A549 (cell line): ENCODE measurements around the gene HEATR5B.

ENCODE experiments used
- EP300 ChIP-seq, 2 experiments: fragments of >200 bp; sonication (Bioruptor Twin); formaldehyde crosslinking; IDR thresholded peaks; 2 replicates in 1 of 2; 3 replicates in 1 of 2; pipeline ENCODE4 v1.6.1; 2016 to 2017
- HOXA7 ChIP-seq: fragments of 250-450 bp; sonication (Bioruptor Pico); IDR thresholded peaks from 2 replicates; pipeline ENCODE4 v1.5.0; 2020; ENCODE audit warnings: mild to moderate bottlenecking, moderate library complexity
- MAFK ChIP-seq: fragments of 450-650 bp; IDR thresholded peaks from 2 replicates; pipeline ENCODE4 v1.6.1; 2014; ENCODE audit not compliant: partially characterized antibody
- RAD21 ChIP-seq, 2 experiments: fragments of >200 bp in 1 of 2; sonication (Bioruptor Twin) in 1 of 2; formaldehyde crosslinking in 1 of 2; IDR thresholded peaks in 1 of 2; conservative IDR thresholded peaks in 1 of 2; 2 replicates in 1 of 2; 3 replicates in 1 of 2; pipeline ENCODE4 v1.6.1; 2012 to 2018; ENCODE audit warnings: inconsistent platforms in 1 of 2
- RFX5 ChIP-seq: fragments of 450-650 bp; IDR thresholded peaks from 2 replicates; pipeline ENCODE4 v1.7.1; 2014; ENCODE audit warnings: antibody characterized with exemption, mild to moderate bottlenecking, moderate library complexity
- TF ChIP-seq, protein P1 (sequence below): fragments of >200 bp; sonication (Bioruptor Twin); formaldehyde crosslinking; IDR thresholded peaks from 3 replicates; pipeline ENCODE4 v1.5.1; 2016
- TF ChIP-seq, protein P2 (sequence below): fragments of 200-600 bp; sonication (generic); IDR thresholded peaks from 2 replicates; pipeline ENCODE4 v1.6.1; 2016; ENCODE audit warnings: antibody characterized with exemption, mild to moderate bottlenecking, moderate library complexity
- TF ChIP-seq, protein P3 (sequence below): IDR thresholded peaks from 2 replicates; pipeline ENCODE4 v1.6.1; 2012

DNA sequence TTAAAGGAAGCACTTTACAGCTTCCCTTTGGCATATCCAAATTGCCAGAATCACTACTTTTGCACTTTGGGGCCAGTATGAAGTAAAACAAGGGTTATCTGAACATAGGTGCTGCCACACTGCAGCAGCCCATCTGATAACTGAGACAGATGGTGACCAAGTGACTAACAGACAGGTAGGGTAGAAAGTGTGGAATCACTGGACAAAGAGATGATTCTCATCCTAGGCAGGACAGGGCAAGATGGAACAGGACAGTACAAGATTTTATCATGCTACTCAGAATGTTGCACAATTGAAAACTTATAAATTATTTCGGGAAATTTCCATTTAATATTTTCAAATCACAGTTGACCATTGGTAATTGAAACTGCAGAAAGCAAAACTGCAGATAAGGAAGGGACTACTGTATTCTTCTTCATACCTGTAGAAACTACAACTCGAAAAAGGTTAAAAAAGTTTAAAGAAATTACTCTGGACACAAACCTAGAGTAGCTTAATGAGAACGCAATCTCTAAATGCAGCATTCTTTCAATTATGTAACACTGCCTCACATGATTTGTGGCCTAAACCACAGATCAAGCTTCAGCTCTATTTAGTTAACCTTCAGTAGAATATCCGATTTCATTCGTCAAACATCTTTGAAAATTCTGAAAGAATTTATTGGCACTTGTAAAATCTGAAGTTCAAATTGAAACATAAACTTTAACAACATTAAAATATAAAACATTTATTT lies 31.4 kb downstream of the HEATR5B start:
- TF ChIP-seq, protein P1, sequence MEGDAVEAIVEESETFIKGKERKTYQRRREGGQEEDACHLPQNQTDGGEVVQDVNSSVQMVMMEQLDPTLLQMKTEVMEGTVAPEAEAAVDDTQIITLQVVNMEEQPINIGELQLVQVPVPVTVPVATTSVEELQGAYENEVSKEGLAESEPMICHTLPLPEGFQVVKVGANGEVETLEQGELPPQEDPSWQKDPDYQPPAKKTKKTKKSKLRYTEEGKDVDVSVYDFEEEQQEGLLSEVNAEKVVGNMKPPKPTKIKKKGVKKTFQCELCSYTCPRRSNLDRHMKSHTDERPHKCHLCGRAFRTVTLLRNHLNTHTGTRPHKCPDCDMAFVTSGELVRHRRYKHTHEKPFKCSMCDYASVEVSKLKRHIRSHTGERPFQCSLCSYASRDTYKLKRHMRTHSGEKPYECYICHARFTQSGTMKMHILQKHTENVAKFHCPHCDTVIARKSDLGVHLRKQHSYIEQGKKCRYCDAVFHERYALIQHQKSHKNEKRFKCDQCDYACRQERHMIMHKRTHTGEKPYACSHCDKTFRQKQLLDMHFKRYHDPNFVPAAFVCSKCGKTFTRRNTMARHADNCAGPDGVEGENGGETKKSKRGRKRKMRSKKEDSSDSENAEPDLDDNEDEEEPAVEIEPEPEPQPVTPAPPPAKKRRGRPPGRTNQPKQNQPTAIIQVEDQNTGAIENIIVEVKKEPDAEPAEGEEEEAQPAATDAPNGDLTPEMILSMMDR = no peak
- no peak for TF ChIP-seq MAFK
- no peak for TF ChIP-seq HOXA7 (CRISPR knock-in tag)
- TF ChIP-seq, protein P2, sequence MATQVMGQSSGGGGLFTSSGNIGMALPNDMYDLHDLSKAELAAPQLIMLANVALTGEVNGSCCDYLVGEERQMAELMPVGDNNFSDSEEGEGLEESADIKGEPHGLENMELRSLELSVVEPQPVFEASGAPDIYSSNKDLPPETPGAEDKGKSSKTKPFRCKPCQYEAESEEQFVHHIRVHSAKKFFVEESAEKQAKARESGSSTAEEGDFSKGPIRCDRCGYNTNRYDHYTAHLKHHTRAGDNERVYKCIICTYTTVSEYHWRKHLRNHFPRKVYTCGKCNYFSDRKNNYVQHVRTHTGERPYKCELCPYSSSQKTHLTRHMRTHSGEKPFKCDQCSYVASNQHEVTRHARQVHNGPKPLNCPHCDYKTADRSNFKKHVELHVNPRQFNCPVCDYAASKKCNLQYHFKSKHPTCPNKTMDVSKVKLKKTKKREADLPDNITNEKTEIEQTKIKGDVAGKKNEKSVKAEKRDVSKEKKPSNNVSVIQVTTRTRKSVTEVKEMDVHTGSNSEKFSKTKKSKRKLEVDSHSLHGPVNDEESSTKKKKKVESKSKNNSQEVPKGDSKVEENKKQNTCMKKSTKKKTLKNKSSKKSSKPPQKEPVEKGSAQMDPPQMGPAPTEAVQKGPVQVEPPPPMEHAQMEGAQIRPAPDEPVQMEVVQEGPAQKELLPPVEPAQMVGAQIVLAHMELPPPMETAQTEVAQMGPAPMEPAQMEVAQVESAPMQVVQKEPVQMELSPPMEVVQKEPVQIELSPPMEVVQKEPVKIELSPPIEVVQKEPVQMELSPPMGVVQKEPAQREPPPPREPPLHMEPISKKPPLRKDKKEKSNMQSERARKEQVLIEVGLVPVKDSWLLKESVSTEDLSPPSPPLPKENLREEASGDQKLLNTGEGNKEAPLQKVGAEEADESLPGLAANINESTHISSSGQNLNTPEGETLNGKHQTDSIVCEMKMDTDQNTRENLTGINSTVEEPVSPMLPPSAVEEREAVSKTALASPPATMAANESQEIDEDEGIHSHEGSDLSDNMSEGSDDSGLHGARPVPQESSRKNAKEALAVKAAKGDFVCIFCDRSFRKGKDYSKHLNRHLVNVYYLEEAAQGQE = no peak
- no peak for TF ChIP-seq RFX5
- TF ChIP-seq RAD21 (conservative IDR thresholded peaks at IDR 0.05 in 1 of 2, IDR thresholded peaks at IDR 0.05 in 1 of 2) = no peak
- TF ChIP-seq, protein P3, sequence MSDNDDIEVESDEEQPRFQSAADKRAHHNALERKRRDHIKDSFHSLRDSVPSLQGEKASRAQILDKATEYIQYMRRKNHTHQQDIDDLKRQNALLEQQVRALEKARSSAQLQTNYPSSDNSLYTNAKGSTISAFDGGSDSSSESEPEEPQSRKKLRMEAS = no peak
- TF ChIP-seq EP300 (IDR thresholded peaks at IDR 0.05) = no peak
